K562 (cell line): ENCODE measurements around the gene HAT1. TPM values are rescaled to one million over a fixed set of nuclear protein-coding genes. Genes with fewer than 3 reads are reported as not detected.

Experiments
- ATAC-seq: fragments of 200-7000 bp; cut with Tn5 transposase; 3 replicates; pipeline ENCODE4 v1.9.1; 2020; ENCODE audit warnings: moderate library complexity
- BruUV-seq: library from RNA; stranded (reverse); fragments of 400-500 nt; replicated peaks from 2 replicates; lab custom pipeline; 2021; lab: Mats Ljungman, UMichigan
- CTCF ChIA-PET: fragments of 300-600 bp; formaldehyde crosslinking; extraction: SDS; loops from one replicate; lab custom pipeline; 2021; ENCODE audit warnings: low intra/inter-chr PET ratio; lab: Yijun Ruan, JAX
- POLR2A ChIA-PET: fragments of 300-600, 350-650 bp; sonication (Branson Sonifier 250); formaldehyde crosslinking; extraction: SDS; loops from one replicate; lab custom pipeline; 2021; ENCODE audit warnings: antibody characterized with exemption, inconsistent platforms; lab: Yijun Ruan, JAX
- DNase-seq, 4 experiments: peaks; one replicate each; pipeline versions ENCODE4 v3.0.0 to v3.0.0-alpha.2; 2011 to 2018; ENCODE audit warnings: low spot score in 3 of 4, mixed read lengths in 3 of 4; ENCODE audit errors: extremely low read depth in 1 of 4
- FAIRE-seq: peaks from 2 replicates; lab custom pipeline; 2011; peaks lifted over from hg19 to GRCh38; lab: Jason Lieb, UNC
- H2AFZ ChIP-seq: 2 replicates; pipeline ENCODE4 v1.6.0; 2011; ENCODE audit warnings: low read depth, low read length, control low read depth, inconsistent platforms
- H3K27ac ChIP-seq: fragments of 200-600 bp; 3 replicates; pipeline ENCODE4 v1.8.0; 2011; ENCODE audit warnings: low read depth, mild to moderate bottlenecking, control low read depth, inconsistent platforms, low read length, moderate library complexity, mixed read lengths; ENCODE audit errors: extremely low read depth
- H3K27me3 ChIP-seq, 2 experiments: fragments of 300-600 bp in 1 of 2; 2 replicates in 1 of 2; 3 replicates in 1 of 2; pipeline versions ENCODE4 v1.6.0 to v1.8.0; 2011; ENCODE audit warnings: inconsistent platforms in 2 of 2, low read length in 2 of 2, mild to moderate bottlenecking in 1 of 2, mixed read lengths in 1 of 2, moderate library complexity in 1 of 2; ENCODE audit not compliant: control insufficient read depth in 2 of 2, insufficient read depth in 2 of 2
- H3K36me3 ChIP-seq: fragments of 300-600 bp; 3 replicates; pipeline ENCODE4 v1.8.0; 2011; ENCODE audit warnings: mild to moderate bottlenecking, low read length, inconsistent platforms; ENCODE audit not compliant: control insufficient read depth, insufficient read depth
- H3K4me1 ChIP-seq, 2 experiments: fragments of 200-600 bp in 1 of 2; replicated peaks in 1 of 2; 2 replicates in 1 of 2; 3 replicates in 1 of 2; pipeline versions ENCODE4 v1.5.1 to v1.8.0; 2011; ENCODE audit warnings: inconsistent platforms in 2 of 2, low read length in 2 of 2, mild to moderate bottlenecking in 1 of 2, mixed read lengths in 1 of 2, moderate library complexity in 1 of 2; ENCODE audit not compliant: control insufficient read depth in 2 of 2, insufficient read depth in 2 of 2
- H3K4me2 ChIP-seq: 2 replicates; pipeline ENCODE4 v1.6.1; 2011; ENCODE audit warnings: low read length, control low read depth, inconsistent platforms, mixed read lengths; ENCODE audit not compliant: insufficient read depth
- H3K4me3 ChIP-seq: fragments of 200-600 bp; sonication (generic), shearing (Covaris generic); 2 replicates; pipeline ENCODE4 v1.5.1; 2016; ENCODE audit warnings: control low read depth, inconsistent platforms
- H3K79me2 ChIP-seq: fragments of 200-600 bp; 3 replicates; pipeline ENCODE4 v1.8.0; 2011; ENCODE audit warnings: low read length, inconsistent platforms; ENCODE audit not compliant: control insufficient read depth, insufficient read depth
- H3K9ac ChIP-seq, 2 experiments: 2 replicates each; pipeline versions ENCODE4 v1.6.0 to v1.6.1; 2011; ENCODE audit warnings: low read depth in 2 of 2, low read length in 2 of 2, control low read depth in 1 of 2, inconsistent platforms in 1 of 2, mild to moderate bottlenecking in 1 of 2, mixed read lengths in 1 of 2; ENCODE audit not compliant: insufficient read depth in 1 of 2
- H3K9me1 ChIP-seq: one replicate; pipeline ENCODE4 v1.6.0; 2011; ENCODE audit warnings: inconsistent platforms, mild to moderate bottlenecking, low read length, moderate library complexity; ENCODE audit not compliant: control insufficient read depth, insufficient read depth
- H3K9me3 ChIP-seq: replicated peaks from 2 replicates; pipeline ENCODE4 v1.5.1; 2011; ENCODE audit warnings: low read depth, low read length, inconsistent platforms; ENCODE audit not compliant: control insufficient read depth, insufficient read depth
- H4K20me1 ChIP-seq: replicated peaks from 2 replicates; pipeline ENCODE4 v1.6.1; 2011; ENCODE audit warnings: low read length, inconsistent platforms, mixed read lengths; ENCODE audit not compliant: control insufficient read depth, insufficient read depth
- CREM ChIP-seq: IDR thresholded peaks from 2 replicates; pipeline ENCODE4 v1.6.1; 2014; ENCODE audit warnings: antibody characterized with exemption, low read depth
- HDAC3 ChIP-seq: fragments of 450-650 bp; IDR thresholded peaks from 2 replicates; pipeline ENCODE4 v1.6.1; 2018; ENCODE audit warnings: borderline replicate concordance, mild to moderate bottlenecking, moderate library complexity; ENCODE audit not compliant: partially characterized antibody
- JUND ChIP-seq, 2 experiments: IDR thresholded peaks; 2 replicates in 1 of 2; 3 replicates in 1 of 2; pipeline ENCODE4 v1.6.1; 2011; ENCODE audit warnings: borderline replicate concordance in 2 of 2, low read depth in 2 of 2, low read length in 2 of 2, improper control_type of control experiment in 1 of 2, missing biosample characterization in 1 of 2, missing genetic modification characterization in 1 of 2, missing genetic modification reagents in 1 of 2
- KLF10 ChIP-seq: fragments of 250-450 bp; sonication (Bioruptor Pico); IDR thresholded peaks from 2 replicates; pipeline ENCODE4 v1.6.1; 2021; ENCODE audit warnings: matching md5 sums
- NCOA2 ChIP-seq, 2 experiments: fragments of 450-650 bp; IDR thresholded peaks; 2 replicates each; pipeline ENCODE4 v1.6.1; 2018; ENCODE audit warnings: mild to moderate bottlenecking in 2 of 2, moderate library complexity in 1 of 2; ENCODE audit not compliant: partially characterized antibody in 2 of 2
- PCBP2 ChIP-seq: fragments of 200-400 bp; formaldehyde crosslinking; IDR thresholded peaks from 2 replicates; pipeline ENCODE4 v1.6.1; 2018; ENCODE audit warnings: low read length, low read depth, mild to moderate bottlenecking, moderate library complexity; ENCODE audit not compliant: poor library complexity, severe bottlenecking
- PTRF ChIP-seq: fragments of 450-650 bp; IDR thresholded peaks from 2 replicates; pipeline ENCODE4 v1.6.1; 2016; ENCODE audit warnings: mild to moderate bottlenecking, missing genetic modification characterization, missing compliant biosample characterization
- SREBF2 ChIP-seq: sonication (generic); formaldehyde crosslinking; IDR thresholded peaks from 2 replicates; pipeline ENCODE4 v1.4.0; 2020; ENCODE audit warnings: mild to moderate bottlenecking, missing genetic modification reagents
- ZNF23 ChIP-seq: fragments of 250-450 bp; sonication (Bioruptor Pico); IDR thresholded peaks from 2 replicates; pipeline ENCODE4 v1.4.0; 2020; ENCODE audit warnings: mild to moderate bottlenecking
- ZNF347 ChIP-seq: fragments of 450-650 bp; formaldehyde crosslinking; IDR thresholded peaks from 2 replicates; pipeline ENCODE4 v1.4.0; 2020; ENCODE audit warnings: low read depth, mild to moderate bottlenecking, moderate library complexity
- WGBS: fragments of 100-300 bp; shearing (Covaris generic); methylation state at CpG from one replicate; pipeline ENCODE4 v1.1.6; 2016; ENCODE audit warnings: low coverage, mixed read lengths; ENCODE audit not compliant: insufficient coverage; ENCODE audit errors: missing lambda C conversion rate; 5-methylcytosine and 5-hydroxymethylcytosine counted together
- in situ Hi-C: fragments of 300-500 bp; cut with MboI; formaldehyde crosslinking; loops from 4 replicates; pipeline ENCODE4 v1.15.0; 2018; ENCODE audit warnings: inconsistent platforms, mixed read lengths
- intact Hi-C: fragments of 100-400 bp; cut with micrococcal nuclease; formaldehyde crosslinking; loops from 2 replicates; pipeline ENCODE4 v1.14.2; 2022
- polyA plus RNA-seq, 8 experiments: library from polyadenylated mRNA; depleted of rRNA in 4 of 8; stranded (reverse) in 5 of 8; unstranded in 3 of 8; fragments of >200 nt; fragmentation: Nextera tagmentation in 2 of 8; fragmentation: Illumina TruSeq in 1 of 8; extraction: Ambion mirVana in 2 of 8; extraction: Trizol in 1 of 8; gene quantifications; 2 replicates each; pipeline versions ENCODE4 v1.2.1 to v1.2.3, GENCODE V29; 2011 to 2014; ENCODE audit warnings: inconsistent platforms in 1 of 8, missing spikeins in 1 of 8
- total RNA-seq, 7 experiments: library from RNA; depleted of rRNA in 6 of 7; stranded (reverse); fragments of >200 nt in 6 of 7; fragmentation: Illumina TruSeq in 2 of 7; extraction: Trizol in 2 of 7; gene quantifications; 2 replicates each; pipeline versions ENCODE4 v1.2.1 to v1.2.3, GENCODE V29; 2011 to 2021; ENCODE audit warnings: low replicate concordance in 1 of 7
- TF ChIP-seq, protein P1 (sequence below), 2 experiments: IDR thresholded peaks; 2 replicates each; pipeline ENCODE4 v1.6.1; 2012; ENCODE audit warnings: improper control_type of control experiment in 2 of 2, low read depth in 2 of 2, low read length in 2 of 2, borderline replicate concordance in 1 of 2
- TF ChIP-seq, protein P2 (sequence below): fragments of 250-450 bp; sonication (Bioruptor Pico); IDR thresholded peaks from 2 replicates; pipeline ENCODE4 v1.4.0; 2020; ENCODE audit warnings: mild to moderate bottlenecking, moderate library complexity

The HAT1 gene
- total and polyA plus RNA-seq, 9 of the 15 experiments (the other 6 are each of a cell fraction or from before 2014, with no cell fraction given): 125 to 384 (median 244) TPM

DNA sequence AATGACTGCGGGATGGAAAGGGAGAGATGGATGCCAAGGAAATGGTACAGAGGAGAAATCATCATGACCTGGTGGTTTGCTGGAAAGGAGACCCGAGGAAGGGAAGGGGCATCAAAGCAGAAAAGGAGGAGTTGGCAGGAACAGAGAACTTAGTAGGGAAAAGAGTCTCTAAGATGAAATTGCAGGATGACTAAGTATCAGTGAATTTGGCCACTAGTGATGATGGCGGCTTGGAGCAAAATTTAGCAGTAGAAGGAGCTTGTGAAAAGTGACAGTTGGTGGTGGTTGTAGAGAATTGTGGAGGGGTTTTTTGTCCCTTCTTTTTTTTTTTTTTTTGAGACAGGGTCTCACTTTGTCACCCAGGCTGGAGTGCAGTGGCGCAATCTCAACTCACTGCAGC, 87.6 kb downstream of the HAT1 start (continued):
- TF ChIP-seq ZNF23 (CRISPR knock-in tag): no peak
- TF ChIP-seq PTRF (tag): no peak
- no peak for TF ChIP-seq JUND (IDR thresholded peaks at IDR 0.05; ENCODE audit: borderline replicate concordance, low read depth, low read length)
- TF ChIP-seq JUND (tag; IDR thresholded peaks at IDR 0.05; ENCODE audit: borderline replicate concordance, low read depth, low read length): no peak
- TF ChIP-seq PCBP2: no peak
- no peak for TF ChIP-seq CREM

GRCh38 chr2:172011812-172012575, 89.7 kb downstream of the HAT1 start:
- WGBS: 51% methylated on average over 11 of the region's 11 CpGs
- Histone ChIP-seq H3K79me2 (no peaks in the 10 kb centered on the region), H3K4me1 (peaks cover 0 to 7% of the 10 kb centered on the region in 2 experiments; a peak in 2 of 5 replicates), H3K4me3 (no peak overlapping the region), H3K9ac (peak overlapping the region in 1 of 2 experiments; percentile 39; a peak in 1 of 4 replicates), H3K4me2 (no peak overlapping the region), H3K9me3 (no peaks in the 10 kb centered on the region), H2AFZ (no peak overlapping the region), H3K9me1 (no peaks in the 10 kb centered on the region), H3K27ac (no peak overlapping the region), H4K20me1 (no peaks in the 10 kb centered on the region), H3K36me3 (no peaks in the 10 kb centered on the region), H3K27me3 (no peaks in the 10 kb centered on the region)
- no peak for FAIRE-seq
- BruUV-seq: no TSS peak
- no peak for ATAC-seq
- POLR2A ChIA-PET: interaction anchor here (0.6 to 1.5 kb wide), 5 partner anchors 9 to 73 kb away, joined by 3 to 5 read pairs (median 4); partner anchors contain the start of gene DLX1
- CTCF ChIA-PET: no interaction called here
- in situ Hi-C loops: no loop called here
- intact Hi-C loops: no loop called here
- no peak for DNase-seq
- TF ChIP-seq, protein P1, sequence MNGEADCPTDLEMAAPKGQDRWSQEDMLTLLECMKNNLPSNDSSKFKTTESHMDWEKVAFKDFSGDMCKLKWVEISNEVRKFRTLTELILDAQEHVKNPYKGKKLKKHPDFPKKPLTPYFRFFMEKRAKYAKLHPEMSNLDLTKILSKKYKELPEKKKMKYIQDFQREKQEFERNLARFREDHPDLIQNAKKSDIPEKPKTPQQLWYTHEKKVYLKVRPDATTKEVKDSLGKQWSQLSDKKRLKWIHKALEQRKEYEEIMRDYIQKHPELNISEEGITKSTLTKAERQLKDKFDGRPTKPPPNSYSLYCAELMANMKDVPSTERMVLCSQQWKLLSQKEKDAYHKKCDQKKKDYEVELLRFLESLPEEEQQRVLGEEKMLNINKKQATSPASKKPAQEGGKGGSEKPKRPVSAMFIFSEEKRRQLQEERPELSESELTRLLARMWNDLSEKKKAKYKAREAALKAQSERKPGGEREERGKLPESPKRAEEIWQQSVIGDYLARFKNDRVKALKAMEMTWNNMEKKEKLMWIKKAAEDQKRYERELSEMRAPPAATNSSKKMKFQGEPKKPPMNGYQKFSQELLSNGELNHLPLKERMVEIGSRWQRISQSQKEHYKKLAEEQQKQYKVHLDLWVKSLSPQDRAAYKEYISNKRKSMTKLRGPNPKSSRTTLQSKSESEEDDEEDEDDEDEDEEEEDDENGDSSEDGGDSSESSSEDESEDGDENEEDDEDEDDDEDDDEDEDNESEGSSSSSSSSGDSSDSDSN (IDR thresholded peaks at IDR 0.05; ENCODE audit: borderline replicate concordance in 1 of 2, low read depth in 2 of 2, low read length in 2 of 2): no peak
- no peak for TF ChIP-seq KLF10 (CRISPR knock-in tag)
- TF ChIP-seq NCOA2 (IDR thresholded peaks at IDR 0.05; ENCODE audit: partially characterized antibody in 2 of 2): peak in 1 of 2 experiments; percentile 13
- no peak for TF ChIP-seq HDAC3
- TF ChIP-seq, protein P2, sequence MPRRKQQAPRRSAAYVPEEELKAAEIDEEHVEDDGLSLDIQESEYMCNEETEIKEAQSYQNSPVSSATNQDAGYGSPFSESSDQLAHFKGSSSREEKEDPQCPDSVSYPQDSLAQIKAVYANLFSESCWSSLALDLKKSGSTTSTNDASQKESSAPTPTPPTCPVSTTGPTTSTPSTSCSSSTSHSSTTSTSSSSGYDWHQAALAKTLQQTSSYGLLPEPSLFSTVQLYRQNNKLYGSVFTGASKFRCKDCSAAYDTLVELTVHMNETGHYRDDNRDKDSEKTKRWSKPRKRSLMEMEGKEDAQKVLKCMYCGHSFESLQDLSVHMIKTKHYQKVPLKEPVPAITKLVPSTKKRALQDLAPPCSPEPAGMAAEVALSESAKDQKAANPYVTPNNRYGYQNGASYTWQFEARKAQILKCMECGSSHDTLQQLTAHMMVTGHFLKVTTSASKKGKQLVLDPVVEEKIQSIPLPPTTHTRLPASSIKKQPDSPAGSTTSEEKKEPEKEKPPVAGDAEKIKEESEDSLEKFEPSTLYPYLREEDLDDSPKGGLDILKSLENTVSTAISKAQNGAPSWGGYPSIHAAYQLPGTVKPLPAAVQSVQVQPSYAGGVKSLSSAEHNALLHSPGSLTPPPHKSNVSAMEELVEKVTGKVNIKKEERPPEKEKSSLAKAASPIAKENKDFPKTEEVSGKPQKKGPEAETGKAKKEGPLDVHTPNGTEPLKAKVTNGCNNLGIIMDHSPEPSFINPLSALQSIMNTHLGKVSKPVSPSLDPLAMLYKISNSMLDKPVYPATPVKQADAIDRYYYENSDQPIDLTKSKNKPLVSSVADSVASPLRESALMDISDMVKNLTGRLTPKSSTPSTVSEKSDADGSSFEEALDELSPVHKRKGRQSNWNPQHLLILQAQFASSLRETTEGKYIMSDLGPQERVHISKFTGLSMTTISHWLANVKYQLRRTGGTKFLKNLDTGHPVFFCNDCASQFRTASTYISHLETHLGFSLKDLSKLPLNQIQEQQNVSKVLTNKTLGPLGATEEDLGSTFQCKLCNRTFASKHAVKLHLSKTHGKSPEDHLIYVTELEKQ (CRISPR knock-in tag): no peak
- TF ChIP-seq SREBF2: no peak
- no peak for TF ChIP-seq ZNF347 (CRISPR knock-in tag)
